ENCODE data around the gene BATF. TPM values are rescaled to one million over a fixed set of nuclear protein-coding genes. Genes with fewer than 3 reads are reported as not detected.

BATF gene
- total and polyA plus RNA-seq, 2 of the 8 experiments (the other 6 are each of a cell fraction or from before 2014, with no cell fraction given): not detected

GRCh38 chr14:75578786-75579337 is 56.6 kb downstream of the BATF start:
- peak overlapping the region; percentile 39 for H4K91ac ChIP-seq (replicated peaks; ENCODE audit: insufficient read length, low read length)
- peak overlapping the region; percentile 54 to 92 for H3K4me2 ChIP-seq (ENCODE audit: insufficient read depth in 1 of 2, low read depth in 2 of 2, low read length in 2 of 2)
- H3K36me3 ChIP-seq (ENCODE audit: control insufficient read depth in 2 of 4, insufficient read depth in 4 of 4, low read length in 3 of 4): no peaks in the 10 kb centered on the region
- peak; percentile 40 to 47; a peak in 3 of 4 replicates for TF ChIP-seq RAD21 (IDR thresholded peaks at IDR 0.05 in 1 of 2, conservative IDR thresholded peaks at IDR 0.05 in 1 of 2; ENCODE audit: low read depth in 2 of 2, low read length in 2 of 2)
- 0 out of 4 replicates have a peak, but pooled peaks of 1 of the 2 experiments have one; percentile 18 for TF ChIP-seq HDAC2 (IDR thresholded peaks at IDR 0.05; ENCODE audit: borderline replicate concordance in 1 of 2, low read depth in 2 of 2, low read length in 2 of 2)
- TF ChIP-seq, protein P1, sequence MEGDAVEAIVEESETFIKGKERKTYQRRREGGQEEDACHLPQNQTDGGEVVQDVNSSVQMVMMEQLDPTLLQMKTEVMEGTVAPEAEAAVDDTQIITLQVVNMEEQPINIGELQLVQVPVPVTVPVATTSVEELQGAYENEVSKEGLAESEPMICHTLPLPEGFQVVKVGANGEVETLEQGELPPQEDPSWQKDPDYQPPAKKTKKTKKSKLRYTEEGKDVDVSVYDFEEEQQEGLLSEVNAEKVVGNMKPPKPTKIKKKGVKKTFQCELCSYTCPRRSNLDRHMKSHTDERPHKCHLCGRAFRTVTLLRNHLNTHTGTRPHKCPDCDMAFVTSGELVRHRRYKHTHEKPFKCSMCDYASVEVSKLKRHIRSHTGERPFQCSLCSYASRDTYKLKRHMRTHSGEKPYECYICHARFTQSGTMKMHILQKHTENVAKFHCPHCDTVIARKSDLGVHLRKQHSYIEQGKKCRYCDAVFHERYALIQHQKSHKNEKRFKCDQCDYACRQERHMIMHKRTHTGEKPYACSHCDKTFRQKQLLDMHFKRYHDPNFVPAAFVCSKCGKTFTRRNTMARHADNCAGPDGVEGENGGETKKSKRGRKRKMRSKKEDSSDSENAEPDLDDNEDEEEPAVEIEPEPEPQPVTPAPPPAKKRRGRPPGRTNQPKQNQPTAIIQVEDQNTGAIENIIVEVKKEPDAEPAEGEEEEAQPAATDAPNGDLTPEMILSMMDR (IDR thresholded peaks at IDR 0.05; ENCODE audit: control extremely low read depth in 1 of 3, insufficient read depth in 1 of 3, low read depth in 1 of 3, low read length in 3 of 3): peak in 2 of 3 experiments; percentile 21 to 30; a peak in 2 of 4 replicates
- TF ChIP-seq, protein P2, sequence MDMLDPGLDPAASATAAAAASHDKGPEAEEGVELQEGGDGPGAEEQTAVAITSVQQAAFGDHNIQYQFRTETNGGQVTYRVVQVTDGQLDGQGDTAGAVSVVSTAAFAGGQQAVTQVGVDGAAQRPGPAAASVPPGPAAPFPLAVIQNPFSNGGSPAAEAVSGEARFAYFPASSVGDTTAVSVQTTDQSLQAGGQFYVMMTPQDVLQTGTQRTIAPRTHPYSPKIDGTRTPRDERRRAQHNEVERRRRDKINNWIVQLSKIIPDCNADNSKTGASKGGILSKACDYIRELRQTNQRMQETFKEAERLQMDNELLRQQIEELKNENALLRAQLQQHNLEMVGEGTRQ (IDR thresholded peaks at IDR 0.05; ENCODE audit: low read length): no peak
- TF ChIP-seq TAF1 (IDR thresholded peaks at IDR 0.05; ENCODE audit: low read depth, low read length): 0 out of 2 replicates have a peak, but pooled peaks have one; percentile 3
- H2BK20ac ChIP-seq (ENCODE audit: low read length): no peak overlapping the region; the same call in 1 of the 2 replicates
- H3K27ac ChIP-seq (ENCODE audit: low read depth, low read length): no peak overlapping the region
- no peak overlapping the region for H3K14ac ChIP-seq (ENCODE audit: insufficient read length)
- DNase-seq (ENCODE audit: low read depth in 1 of 2, low spot score in 2 of 2) (no peak), FAIRE-seq (no peak)
- no peak overlapping the region for H3K23ac ChIP-seq (ENCODE audit: insufficient read length)
- CTCF ChIA-PET (ENCODE audit: partially characterized antibody): interaction anchor here (0.7 to 19.5 kb wide), 16 partner anchors 9 to 401 kb away, joined by 3 to 348 read pairs (median 10); partner anchors contain the start of genes ERG28 and TTLL5
- H3K56ac ChIP-seq (replicated peaks; ENCODE audit: insufficient read length, low read depth, low read length): peak overlapping the region; percentile 46
- peak overlapping the region; percentile 85; the same call in 1 of the 2 replicates for H2BK12ac ChIP-seq (ENCODE audit: low read depth, low read length)
- H2BK15ac ChIP-seq (ENCODE audit: low read length): peak overlapping the region; percentile 76; the same call in 1 of the 2 replicates
- 58% methylated on average over 21 of the region's 21 CpGs; no CpG with 5 or more reads in 1 of the 2 experiments for WGBS, 2 experiments (ENCODE audit: extremely low coverage in 1 of 2, insufficient coverage in 1 of 2, insufficient read length in 1 of 2, insufficient replicate concordance in 2 of 2, low coverage in 1 of 2, low lambda C conversion rate in 2 of 2, missing lambda C conversion rate in 1 of 2)
- no peak overlapping the region for H4K5ac ChIP-seq (ENCODE audit: insufficient read length, low read depth, low read length)
- POLR2A ChIA-PET (ENCODE audit: partially characterized antibody): interaction anchor here (1.0 to 3.3 kb wide), 7 partner anchors 8 to 91 kb away, joined by 3 to 22 read pairs (median 4); partner anchors contain the start of genes ERG28 and TTLL5
- H3K27me3 ChIP-seq (replicated peaks in 1 of 4; ENCODE audit: control insufficient read depth in 3 of 4, extremely low read depth in 1 of 4, insufficient read depth in 3 of 4, low read length in 3 of 4): peaks cover 0 to 8% (median 5%) of the 10 kb centered on the region in 4 experiments; a peak in 6 of 7 replicates
- no peaks in the 10 kb centered on the region for H3K9me3 ChIP-seq (ENCODE audit: insufficient read depth in 2 of 2, low read depth in 1 of 2, low read length in 1 of 2)
- H4K8ac ChIP-seq (ENCODE audit: extremely low read depth, insufficient read depth, low read length): no peak overlapping the region; the same call in 1 of the 2 replicates
- no peak overlapping the region for H2AK5ac ChIP-seq (ENCODE audit: low read depth, low read length)
- H2AFZ ChIP-seq (ENCODE audit: low read length): peak overlapping the region; percentile 5; the same call in 1 of the 2 replicates
- no peak overlapping the region; a peak in 1 of 7 replicates for H3K9ac ChIP-seq (replicated peaks in 1 of 4; ENCODE audit: extremely low read depth in 1 of 4, low read depth in 3 of 4, low read length in 3 of 4)
- peaks cover 0 to 13% (median 4%) of the 10 kb centered on the region in 4 experiments; a peak in 4 of 7 replicates for H3K4me1 ChIP-seq (replicated peaks in 1 of 4; ENCODE audit: control insufficient read depth in 3 of 4, insufficient read depth in 4 of 4, low read length in 3 of 4)
- no peak overlapping the region for H2BK120ac ChIP-seq (replicated peaks; ENCODE audit: low read depth, low read length)
- peaks cover 15% of the 10 kb centered on the region; the same call in 1 of the 2 replicates for H3K23me2 ChIP-seq (ENCODE audit: low read depth, low read length)
- H3K18ac ChIP-seq (ENCODE audit: extremely low read depth, low read length): peak overlapping the region; percentile 42; the same call in 1 of the 2 replicates
- no peak overlapping the region for H3K4ac ChIP-seq (replicated peaks; ENCODE audit: insufficient read length, low read depth, low read length)
- peak overlapping the region; percentile 46 to 83 (median 70) for H3K4me3 ChIP-seq (ENCODE audit: extremely low read depth in 1 of 4, insufficient read depth in 2 of 4, low read depth in 3 of 4, low read length in 4 of 4)
- H3K79me1 ChIP-seq (ENCODE audit: low read depth, low read length): no peaks in the 10 kb centered on the region
- H4K20me1 ChIP-seq (replicated peaks in 1 of 2; ENCODE audit: control insufficient read depth in 1 of 2, insufficient read depth in 2 of 2, low read length in 2 of 2): no peaks in the 10 kb centered on the region
- H3K79me2 ChIP-seq (ENCODE audit: control insufficient read depth in 1 of 2, insufficient read depth in 2 of 2, low read length in 2 of 2): no peaks in the 10 kb centered on the region
- peak overlapping the region; percentile 30; the same call in 1 of the 2 replicates for H2BK5ac ChIP-seq (ENCODE audit: low read depth, low read length)

All from H1 (cell line).